ENCODE data around the gene SCP2D1.

SCP2D1 gene

GRCh38 chr20:18793625-18794427 is 19.8 kb upstream of the SCP2D1 start:
- H3K36me3 Mint-ChIP-seq (ENCODE audit: low read depth): no peaks in the 10 kb centered on the region

GRCh38 chr20:18794428-18794787 is 19.2 kb upstream of the SCP2D1 start:
- H3K27me3 Mint-ChIP-seq (ENCODE audit: low read depth): peaks cover 3% of the 10 kb centered on the region
- no peak for TF ChIP-seq CTCF (IDR thresholded peaks at IDR 0.05; ENCODE audit: unreplicated experiment in 3 of 3)
- peak overlapping the region; percentile 91 to 94 (median 93) for H3K4me3 Mint-ChIP-seq
- peaks cover 9% of the 10 kb centered on the region for H3K9me3 Mint-ChIP-seq
- no peaks in the 10 kb centered on the region for H3K36me3 Mint-ChIP-seq (ENCODE audit: low read depth)
- H3K27ac Mint-ChIP-seq: peak overlapping the region; percentile 94
- H3K4me1 Mint-ChIP-seq: peaks cover 43% of the 10 kb centered on the region

More at GRCh38 chr20:18793625-18794427, 19.8 kb upstream of the SCP2D1 start:
- H3K4me1 Mint-ChIP-seq: peaks cover 43% of the 10 kb centered on the region
- H3K4me3 Mint-ChIP-seq: peak overlapping the region; percentile 91 to 94 (median 93)
- H3K27ac Mint-ChIP-seq: peak overlapping the region; percentile 94
- peaks cover 3% of the 10 kb centered on the region for H3K27me3 Mint-ChIP-seq (ENCODE audit: low read depth)
- TF ChIP-seq CTCF (IDR thresholded peaks at IDR 0.05; ENCODE audit: unreplicated experiment in 3 of 3): no peak
- H3K9me3 Mint-ChIP-seq: peaks cover 11% of the 10 kb centered on the region

GRCh38 chr20:18795366-18795765 is 18.2 kb upstream of the SCP2D1 start:
- Mint-ChIP-seq H3K9me3 (peaks cover 9% of the 10 kb centered on the region), H3K4me3 (peak overlapping the region; percentile 91 to 94 (median 93)), H3K27ac (peak overlapping the region; percentile 73 to 94 (median 94)), H3K4me1 (peaks cover 41% of the 10 kb centered on the region), H3K36me3 (ENCODE audit: low read depth) (no peaks in the 10 kb centered on the region), H3K27me3 (ENCODE audit: low read depth) (peaks cover 3% of the 10 kb centered on the region)
- no peak for TF ChIP-seq CTCF (IDR thresholded peaks at IDR 0.05; ENCODE audit: unreplicated experiment in 3 of 3)

- peaks cover 32% of the 10 kb centered on the region for H3K4me1 Mint-ChIP-seq
- H3K27ac Mint-ChIP-seq: no peak overlapping the region
- no peak for TF ChIP-seq CTCF (IDR thresholded peaks at IDR 0.05; ENCODE audit: unreplicated experiment in 3 of 3)
- H3K4me3 Mint-ChIP-seq: peak overlapping the region; percentile 50 to 70 (median 55)
- peaks cover 9% of the 10 kb centered on the region for H3K9me3 Mint-ChIP-seq
- H3K36me3 Mint-ChIP-seq (ENCODE audit: low read depth): no peaks in the 10 kb centered on the region
- H3K27me3 Mint-ChIP-seq (ENCODE audit: low read depth): peaks cover 3% of the 10 kb centered on the region
Observed at GRCh38 chr20:18796282-18796833, 17.2 kb upstream of the SCP2D1 start.

- Mint-ChIP-seq H3K9me3 (peaks cover 7% of the 10 kb centered on the region), H3K4me3 (no peak overlapping the region), H3K4me1 (peaks cover under 1% of the 10 kb centered on the region), H3K36me3 (ENCODE audit: low read depth) (no peaks in the 10 kb centered on the region), H3K27ac (no peak overlapping the region), H3K27me3 (ENCODE audit: low read depth) (peaks cover 4% of the 10 kb centered on the region)
- TF ChIP-seq CTCF (IDR thresholded peaks at IDR 0.05; ENCODE audit: unreplicated experiment in 3 of 3): no peak
Observed at GRCh38 chr20:18801516-18801915, 12.1 kb upstream of the SCP2D1 start.
